HG03460 (cell line): ENCODE measurements around the gene MSH2.
A peak's percentile ranks its signal among the peaks of the same experiment; 100 is the strongest.
"Not testable (repeated sequence)": the region's sequence is repeated elsewhere in the genome, so short reads cannot be mapped to it uniquely, and the experiment has no call there.

Experiments used
- ATAC-seq: cut with Tn5 transposase; IDR thresholded peaks from one replicate; pipeline ENCODE4 v1.9.1; 2021; ENCODE audit not compliant: unreplicated experiment

The MSH2 gene

DNA sequence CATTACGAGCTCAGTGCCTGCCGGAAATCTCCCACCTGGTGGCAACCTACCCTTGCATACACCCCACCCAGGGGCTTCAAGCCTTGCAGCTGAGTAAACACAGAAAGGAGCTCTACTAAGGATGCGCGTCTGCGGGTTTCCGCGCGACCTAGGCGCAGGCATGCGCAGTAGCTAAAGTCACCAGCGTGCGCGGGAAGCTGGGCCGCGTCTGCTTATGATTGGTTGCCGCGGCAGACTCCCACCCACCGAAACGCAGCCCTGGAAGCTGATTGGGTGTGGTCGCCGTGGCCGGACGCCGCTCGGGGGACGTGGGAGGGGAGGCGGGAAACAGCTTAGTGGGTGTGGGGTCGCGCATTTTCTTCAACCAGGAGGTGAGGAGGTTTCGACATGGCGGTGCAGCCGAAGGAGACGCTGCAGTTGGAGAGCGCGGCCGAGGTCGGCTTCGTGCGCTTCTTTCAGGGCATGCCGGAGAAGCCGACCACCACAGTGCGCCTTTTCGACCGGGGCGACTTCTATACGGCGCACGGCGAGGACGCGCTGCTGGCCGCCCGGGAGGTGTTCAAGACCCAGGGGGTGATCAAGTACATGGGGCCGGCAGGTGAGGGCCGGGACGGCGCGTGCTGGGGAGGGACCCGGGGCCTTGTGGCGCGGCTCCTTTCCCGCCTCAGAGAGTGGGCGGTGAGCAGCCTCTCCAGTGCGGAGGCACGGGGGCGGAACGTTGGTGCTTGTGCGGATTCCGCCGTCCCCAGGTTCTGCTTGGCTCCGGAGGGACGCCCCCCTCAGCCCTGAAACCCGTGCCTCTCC lies at the start of gene MSH2:
Gene MSH2, plus strand, starts transcription at position 352 of the 804 bp plus-strand sequence. Its CDS starts 36 bp downstream, at position 388.
- ATAC-seq, result peak; percentile 95

DNA sequence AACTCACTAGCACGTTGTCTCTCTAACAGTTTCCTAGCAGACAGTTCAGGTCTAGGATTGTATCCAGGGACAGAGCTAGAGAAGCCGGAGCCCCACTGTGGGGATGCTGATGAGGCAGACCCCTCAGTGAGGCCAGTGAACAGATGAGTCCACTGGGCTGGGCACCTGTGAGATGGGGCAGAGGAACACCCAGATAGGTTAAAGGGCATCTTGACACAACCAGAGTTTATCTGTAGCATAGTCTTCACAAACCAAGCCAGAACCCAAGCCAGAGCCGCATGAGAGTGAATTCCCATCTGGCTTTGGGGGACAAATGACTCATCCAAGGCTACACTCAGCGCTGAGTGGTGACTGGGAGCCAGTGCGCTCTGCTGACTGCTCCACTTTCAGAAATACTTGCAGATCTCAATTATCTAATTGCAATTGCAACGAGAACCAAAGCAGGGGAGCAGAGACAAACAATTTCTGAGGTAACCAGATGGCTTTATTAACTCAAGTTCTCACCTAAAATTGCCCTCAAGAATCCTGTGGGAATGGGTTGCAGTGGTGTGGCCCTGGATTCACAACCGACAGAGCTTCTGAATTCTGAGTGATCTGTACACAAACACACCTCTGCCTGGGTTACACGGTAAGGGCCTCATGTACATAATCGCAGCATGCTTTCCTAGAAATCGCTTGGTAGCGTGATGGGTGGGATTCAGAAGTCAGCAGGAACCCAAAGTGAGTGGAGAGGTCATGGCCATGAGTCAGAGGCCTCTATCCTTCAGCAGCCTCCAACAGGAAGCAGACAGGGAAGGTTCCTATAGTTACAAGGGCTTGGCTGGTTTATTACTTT lies 48.7 kb upstream of the MSH2 start:
- ATAC-seq, result no peak

DNA sequence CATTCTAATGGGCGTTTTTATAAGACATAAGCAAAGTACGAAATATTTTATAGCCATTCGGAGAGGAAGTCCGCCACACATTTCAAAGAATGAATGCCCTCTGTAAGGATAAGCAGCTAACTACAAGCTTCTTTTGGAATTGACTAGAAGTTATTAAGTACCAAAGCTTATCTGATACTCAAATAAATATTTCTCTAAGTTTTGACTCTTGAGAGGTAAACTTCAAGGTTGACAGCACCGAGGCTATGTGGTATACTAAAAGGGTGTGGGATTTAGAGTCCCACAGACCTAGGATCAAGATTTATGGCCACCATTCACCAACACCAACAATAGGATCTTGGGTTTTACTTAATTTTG lies 48.1 kb upstream of the MSH2 start:
- ATAC-seq, result no peak

DNA sequence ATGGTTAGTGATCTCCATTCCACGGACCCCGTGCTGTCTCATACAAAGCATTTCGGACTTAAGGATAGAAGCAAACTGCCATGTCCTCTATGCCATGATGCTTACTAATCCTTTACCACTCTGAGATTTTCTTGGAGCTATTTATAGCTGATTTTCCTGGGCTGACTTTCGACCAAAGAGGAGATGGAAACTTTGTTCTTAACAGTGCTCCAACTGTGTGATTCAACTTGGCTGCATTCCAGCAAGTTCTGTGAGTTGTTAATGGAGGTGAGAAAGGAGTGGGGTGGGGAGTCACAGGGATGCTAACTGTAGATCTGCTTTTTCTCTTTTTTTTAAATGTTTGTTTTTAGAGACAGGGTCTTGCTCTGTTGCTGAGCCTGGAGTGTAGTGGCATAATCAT lies 45.5 kb upstream of the MSH2 start:
- no peak for ATAC-seq

DNA sequence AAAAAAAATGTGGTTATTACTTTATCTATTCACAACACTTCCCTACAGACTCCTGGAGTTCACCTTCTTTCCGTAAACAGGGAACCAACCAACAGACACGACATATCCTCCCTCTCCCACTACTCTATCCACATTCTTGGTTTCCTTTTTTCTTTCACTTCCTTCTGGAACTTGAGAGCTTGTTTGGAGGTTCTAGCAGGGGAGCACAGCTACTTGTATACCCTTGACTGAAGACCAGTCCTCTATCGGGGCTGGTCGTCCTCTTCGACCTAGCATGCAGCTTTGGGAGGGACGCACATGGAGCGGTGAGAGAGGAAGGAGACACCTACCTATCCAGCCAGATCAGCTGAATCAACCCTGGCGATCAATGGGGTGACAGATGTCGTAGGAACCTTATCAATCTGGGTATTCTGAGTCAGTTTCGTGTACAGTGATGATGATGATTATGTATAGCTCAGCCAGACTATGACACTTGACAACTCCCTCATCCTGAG lies 43.5 kb upstream of the MSH2 start:
- ATAC-seq, result no peak

DNA sequence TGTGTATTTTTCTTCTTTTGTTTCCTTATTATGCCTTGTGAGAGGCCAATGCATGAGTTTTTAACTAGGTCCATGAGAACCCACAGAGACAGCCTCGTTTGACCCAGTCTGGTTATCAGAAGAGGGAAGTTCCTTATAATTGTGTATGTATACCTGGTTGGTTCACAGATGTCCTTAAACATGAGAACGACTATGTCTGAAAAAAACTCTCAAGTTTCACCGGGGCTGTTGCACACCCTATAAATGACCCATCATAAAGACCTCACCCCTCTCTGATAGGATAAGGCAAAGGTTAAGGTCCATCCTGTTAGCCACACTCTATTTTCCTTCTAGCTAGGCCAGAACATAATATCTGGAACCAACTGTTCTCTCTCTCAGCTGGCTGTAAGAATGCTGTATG lies 42.7 kb upstream of the MSH2 start:
- ATAC-seq, result no peak

DNA sequence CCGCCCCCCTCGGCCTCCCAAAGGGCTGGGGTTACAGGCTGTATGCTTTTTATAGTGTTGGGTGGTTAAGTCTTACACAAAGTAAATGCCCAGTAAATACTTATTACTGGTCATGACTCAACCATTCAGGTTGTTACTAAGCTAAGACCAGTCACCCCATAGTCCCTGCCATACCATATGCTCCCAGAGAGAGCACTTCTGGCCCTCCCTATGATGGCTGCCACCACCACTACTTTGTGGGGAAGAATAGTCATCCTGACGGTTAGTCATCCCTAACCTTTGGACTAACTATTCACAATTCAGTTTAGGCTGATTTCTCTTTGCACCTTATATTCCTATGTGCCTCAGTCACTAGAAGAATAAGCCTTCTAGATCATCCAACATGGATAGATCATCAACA lies 42.0 kb upstream of the MSH2 start:
- no peak for ATAC-seq

DNA sequence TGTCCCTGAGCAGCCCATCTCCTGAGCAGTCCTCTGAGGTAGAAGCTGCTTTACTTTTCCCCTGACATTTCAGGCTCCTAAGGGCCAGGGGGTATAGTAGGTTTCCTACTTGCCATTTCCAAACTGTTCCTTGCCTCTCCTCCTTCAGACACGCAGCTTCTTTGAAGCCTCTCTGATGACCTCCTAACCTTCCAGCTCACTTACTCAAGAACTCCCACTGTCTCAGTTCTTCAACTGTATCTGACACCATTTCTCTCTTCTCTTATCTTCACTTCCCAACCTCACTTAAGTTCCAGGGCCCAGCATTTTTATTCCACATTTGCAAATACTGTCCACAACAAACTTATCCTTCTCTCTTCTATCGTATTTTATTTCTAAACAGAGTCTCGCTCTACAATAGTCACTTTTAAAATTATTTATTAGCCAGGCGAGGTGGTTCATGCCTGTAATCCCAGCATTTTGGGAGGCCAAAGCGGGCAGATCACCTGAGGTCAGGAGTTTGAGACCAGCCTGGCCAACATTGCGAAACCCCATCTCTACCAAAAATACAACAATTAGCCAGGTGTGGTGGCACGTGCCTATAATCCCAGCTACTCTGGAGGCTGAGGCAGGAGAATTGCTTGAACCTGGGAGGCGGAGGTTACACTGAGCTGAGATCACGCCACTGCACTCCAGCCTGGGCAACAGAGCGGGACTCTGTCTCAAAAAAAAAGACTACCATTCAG lies 41.3 kb upstream of the MSH2 start:
- not testable (repeated sequence) for ATAC-seq

DNA sequence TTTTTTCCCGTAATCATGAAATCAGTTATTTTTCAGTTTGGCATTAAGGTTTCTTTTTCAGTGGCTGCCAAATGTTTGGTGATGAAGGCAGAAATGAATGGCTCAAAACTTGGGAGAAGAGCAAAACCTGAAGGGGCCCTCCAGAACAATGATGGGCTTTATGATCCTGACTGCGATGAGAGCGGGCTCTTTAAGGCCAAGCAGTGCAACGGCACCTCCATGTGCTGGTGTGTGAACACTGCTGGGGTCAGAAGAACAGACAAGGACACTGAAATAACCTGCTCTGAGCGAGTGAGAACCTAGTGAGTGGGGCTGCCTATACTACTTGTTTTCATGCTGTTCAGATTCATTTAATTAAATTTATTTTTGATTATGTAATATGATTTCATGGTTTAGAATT lies 29.2 kb upstream of the MSH2 start:
- no peak for ATAC-seq

DNA sequence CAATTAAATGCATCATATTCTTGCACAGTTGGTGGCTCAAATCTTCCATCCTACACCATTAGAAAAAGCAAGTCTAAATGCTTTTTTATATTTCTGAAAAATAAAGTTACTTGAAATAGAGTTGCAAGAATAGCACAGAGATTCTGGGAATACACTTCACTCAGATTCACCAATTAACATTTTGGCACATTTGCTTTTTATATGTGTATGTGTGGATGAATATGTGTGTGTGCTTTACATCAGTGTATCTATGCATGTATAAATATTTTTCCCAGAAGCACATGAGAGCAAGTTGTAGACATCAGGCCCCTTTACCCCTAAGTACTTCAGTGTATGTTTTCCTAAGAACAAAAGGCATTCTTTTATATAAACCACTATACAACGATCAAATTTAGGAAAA lies 27.6 kb upstream of the MSH2 start:
- no peak for ATAC-seq

DNA sequence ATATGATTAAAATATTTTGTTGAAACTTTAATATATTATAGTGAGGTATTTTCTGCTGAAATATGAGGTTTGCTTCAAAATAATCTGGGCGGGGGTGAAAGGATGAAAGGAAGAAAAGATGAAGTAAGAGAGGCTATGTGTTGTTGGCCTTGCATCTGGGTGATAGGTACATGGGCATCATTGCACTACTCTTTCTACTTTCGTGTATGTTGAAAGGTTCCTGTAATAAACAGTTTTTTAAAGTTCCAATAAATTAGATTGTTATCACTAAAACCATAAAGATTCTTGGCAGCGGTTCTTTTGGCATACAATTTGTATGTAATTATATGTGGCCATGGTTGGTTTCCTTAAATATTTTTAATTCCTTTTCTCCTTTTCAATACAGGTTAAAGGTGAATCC lies 23.6 kb upstream of the MSH2 start:
- no peak for ATAC-seq

DNA sequence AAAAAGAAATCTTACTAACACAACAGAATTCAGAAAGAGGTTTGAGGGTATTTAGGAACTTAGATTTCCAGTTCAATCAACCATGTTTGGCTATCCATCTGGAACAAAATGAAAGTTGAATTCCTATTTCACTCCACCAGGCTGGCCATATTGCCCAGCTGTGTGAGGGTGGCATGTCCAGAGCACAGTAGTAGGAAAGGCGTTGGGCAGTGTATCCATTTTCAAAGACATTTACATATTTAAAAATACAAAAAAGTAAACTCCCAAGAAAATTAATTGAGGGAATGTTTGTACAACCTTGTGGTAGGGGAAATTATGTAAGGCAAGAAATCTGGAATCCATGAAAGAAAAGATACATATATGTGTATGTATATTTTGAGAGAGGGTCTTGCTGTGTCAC lies 21.5 kb upstream of the MSH2 start:
- ATAC-seq, result no peak

DNA sequence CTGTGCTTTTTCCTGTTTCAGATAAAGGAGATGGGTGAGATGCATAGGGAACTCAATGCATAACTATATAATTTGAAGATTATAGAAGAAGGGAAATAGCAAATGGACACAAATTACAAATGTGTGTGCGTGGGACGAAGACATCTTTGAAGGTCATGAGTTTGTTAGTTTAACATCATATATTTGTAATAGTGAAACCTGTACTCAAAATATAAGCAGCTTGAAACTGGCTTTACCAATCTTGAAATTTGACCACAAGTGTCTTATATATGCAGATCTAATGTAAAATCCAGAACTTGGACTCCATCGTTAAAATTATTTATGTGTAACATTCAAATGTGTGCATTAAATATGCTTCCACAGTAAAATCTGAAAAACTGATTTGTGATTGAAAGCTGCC lies 16.4 kb upstream of the MSH2 start:
- ATAC-seq, result no peak

DNA sequence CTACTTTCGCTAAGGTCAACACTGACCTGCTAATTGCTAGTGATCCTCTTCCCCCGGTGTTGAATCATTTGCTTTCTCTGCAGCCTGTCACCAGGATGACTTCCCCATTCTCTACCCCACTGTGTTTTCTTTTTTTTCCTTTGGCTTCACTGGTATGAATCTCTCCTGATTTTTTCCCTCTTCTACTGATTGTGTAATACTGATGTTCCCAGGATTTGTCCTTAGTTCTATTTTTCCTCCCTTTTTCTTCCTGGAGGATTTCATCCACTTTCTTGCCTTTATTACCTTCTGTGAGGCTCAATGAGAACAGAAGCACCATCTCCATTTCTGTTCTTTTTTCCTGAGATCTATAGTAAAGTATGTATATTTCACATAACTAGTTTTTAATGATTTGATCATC lies 14.1 kb upstream of the MSH2 start:
- no peak for ATAC-seq

DNA sequence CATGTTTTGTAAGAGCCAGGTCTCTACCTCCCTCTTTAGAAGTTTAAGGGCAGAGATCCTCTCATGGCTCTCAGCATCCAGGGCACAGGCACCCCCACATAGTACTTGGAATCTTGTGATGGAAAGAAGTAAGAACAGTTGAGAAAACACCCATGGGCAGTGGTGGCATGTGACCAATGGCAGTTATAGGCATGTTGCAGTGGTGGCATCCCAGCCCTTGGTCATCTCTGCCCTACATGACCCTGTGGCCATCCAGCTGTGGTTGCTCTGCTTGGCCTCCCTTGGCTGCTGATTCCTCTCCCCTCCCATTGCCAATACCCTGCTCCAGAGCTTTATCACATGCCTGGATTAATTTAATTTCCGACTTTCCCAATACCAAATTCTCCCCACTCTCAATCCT lies 13.3 kb upstream of the MSH2 start:
- no peak for ATAC-seq

DNA sequence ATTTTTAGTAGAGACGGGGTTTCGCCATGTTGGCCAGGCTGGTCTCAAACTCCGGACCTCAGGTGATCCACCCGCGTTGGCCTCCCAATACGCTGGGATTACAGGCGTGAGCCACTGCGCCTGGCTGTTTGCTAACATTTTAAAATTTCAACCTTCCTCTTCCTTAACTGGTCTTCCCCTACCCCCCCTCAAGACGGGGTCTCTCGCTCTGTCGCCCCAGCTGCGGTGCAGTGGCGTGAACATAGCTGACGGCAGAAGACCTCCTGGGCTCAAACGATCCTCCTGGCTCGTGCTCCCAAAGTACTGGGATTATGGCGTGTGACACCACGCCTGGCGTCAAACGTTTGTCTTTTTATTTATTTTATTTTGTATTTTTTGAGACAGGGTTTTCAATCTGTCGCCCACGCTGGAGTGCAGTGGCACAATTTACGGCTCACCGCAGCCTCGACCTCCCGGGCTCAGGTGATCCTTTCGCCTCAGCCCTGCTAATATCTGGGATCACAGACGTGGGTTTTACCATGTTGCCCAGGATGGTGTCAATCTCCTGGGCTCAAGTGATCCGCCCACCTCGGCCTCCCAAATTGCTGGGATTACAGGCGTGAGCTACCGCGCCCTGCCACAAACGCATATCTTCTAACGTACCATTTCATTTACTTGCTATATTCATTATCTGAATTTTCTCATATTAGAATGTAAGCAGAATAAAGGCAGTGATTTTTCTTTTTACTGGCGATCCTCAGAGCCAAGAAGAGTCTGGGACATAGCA lies 984 bp upstream of the MSH2 start:
- ATAC-seq, result no peak

DNA sequence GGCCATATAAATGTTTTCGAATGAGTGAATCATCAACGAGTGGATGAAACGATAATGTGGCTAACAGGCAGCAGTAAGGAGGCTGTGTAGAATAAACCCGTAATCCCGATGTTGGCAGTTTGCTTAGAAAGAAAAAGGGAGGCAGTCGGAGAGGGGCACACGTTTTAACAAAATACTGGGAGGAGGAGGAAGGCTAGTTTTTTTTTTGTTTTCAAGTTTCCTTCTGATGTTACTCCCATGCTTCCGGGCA lies 476 bp upstream of the MSH2 start:
- ATAC-seq, result no peak

DNA sequence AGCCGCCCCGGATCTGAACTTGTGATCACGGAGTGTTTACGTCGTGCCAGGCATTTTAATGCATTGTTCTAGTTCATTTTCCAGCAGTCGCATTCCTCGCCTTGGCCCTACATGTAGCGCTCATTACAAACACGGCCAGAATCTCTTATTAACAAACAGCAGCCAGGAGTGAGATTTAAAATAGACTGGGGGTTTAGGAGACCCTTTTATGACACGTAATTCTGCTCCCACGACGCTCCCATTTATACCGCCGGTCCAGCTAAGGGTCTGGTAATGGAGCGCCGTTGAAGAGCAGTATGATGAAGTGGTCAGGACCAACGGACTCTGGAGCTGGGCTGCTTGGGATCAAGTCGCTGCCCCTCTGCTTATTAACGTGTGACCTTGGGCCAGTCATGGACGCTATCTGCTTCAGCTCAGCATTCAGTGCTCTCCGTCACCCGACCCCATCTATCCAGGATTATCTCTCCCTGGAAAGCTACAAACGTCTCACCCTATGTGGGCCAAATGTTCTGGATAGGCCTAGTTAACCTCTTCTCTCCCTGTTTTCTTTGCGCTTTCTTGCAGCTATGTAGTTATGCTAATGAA lies 745 bp downstream of the MSH2 start:
- no peak for ATAC-seq

DNA sequence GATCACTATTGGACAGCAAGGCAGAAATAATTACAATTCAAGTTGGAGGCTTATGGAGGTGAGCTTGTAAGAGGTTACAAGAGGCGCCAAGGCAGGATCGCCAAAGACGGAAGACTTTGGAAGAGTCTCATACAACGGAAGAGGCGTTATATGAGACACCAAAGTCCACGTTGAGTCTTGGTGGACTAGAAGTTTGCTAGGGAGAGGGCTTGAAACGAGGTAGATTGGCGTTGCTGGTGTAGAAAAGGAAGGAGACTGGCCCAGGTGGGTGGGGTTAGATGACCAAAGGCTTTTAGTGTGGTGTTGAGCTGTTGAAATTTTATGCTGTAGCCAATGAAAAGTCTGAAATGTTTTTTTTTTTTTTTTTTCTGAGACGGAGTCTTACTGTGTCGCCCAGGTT lies 1.4 kb downstream of the MSH2 start:
- no peak for ATAC-seq

DNA sequence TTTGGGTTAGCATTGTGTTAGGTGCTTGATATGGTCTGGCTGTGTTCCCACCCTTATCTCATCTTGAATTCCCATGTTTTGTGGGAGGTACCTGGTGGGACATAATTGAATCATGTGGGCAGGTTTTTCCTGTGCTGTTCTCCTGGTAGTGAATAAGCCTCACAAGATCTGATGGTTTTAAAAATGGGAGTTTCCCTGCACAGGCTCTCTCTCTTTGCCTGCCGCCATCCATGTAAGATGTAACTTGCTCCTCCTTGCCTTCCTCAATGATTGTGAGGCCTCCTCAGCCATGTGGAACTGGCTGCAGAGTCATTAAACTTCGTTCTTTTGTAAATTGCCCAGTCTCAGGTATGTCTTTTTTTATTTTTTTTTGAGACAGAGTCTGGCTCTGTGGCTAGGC lies 2.8 kb downstream of the MSH2 start:
- no peak for ATAC-seq
